GM19397 (cell line): ENCODE measurements around the gene ATXN2.

Source experiments
- ATAC-seq: cut with Tn5 transposase; IDR thresholded peaks from one replicate; pipeline ENCODE4 v1.9.1; 2021; ENCODE audit warnings: mild to moderate bottlenecking, moderate library complexity; ENCODE audit not compliant: unreplicated experiment

The ATXN2 gene

GRCh38 chr12:111454311-111454710 lies 144.8 kb downstream of the ATXN2 start:
- ATAC-seq = no peak

GRCh38 chr12:111453071-111453989 lies 145.8 kb downstream of the ATXN2 start:
- no peak for ATAC-seq

GRCh38 chr12:111451649-111452129 lies 147.4 kb downstream of the ATXN2 start:
- ATAC-seq = no peak

GRCh38 chr12:111451232-111451631 lies 147.9 kb downstream of the ATXN2 start:
- no peak for ATAC-seq

GRCh38 chr12:111450676-111451075 lies 148.4 kb downstream of the ATXN2 start:
- no peak for ATAC-seq

- ATAC-seq = no peak
Observed at GRCh38 chr12:111448846-111449790, 150.0 kb downstream of the ATXN2 start.

- ATAC-seq = no peak
Observed at GRCh38 chr12:111448266-111448830, 150.8 kb downstream of the ATXN2 start.

- no peak for ATAC-seq
Observed at GRCh38 chr12:111447571-111448265, 151.4 kb downstream of the ATXN2 start.

GRCh38 chr12:111446631-111447570 lies 152.2 kb downstream of the ATXN2 start:
- ATAC-seq = no peak

- no peak for ATAC-seq
Observed at GRCh38 chr12:111445726-111446581, 153.2 kb downstream of the ATXN2 start.

- ATAC-seq = peak; percentile 78
Observed at GRCh38 chr12:111444925-111445725, 154.0 kb downstream of the ATXN2 start.

GRCh38 chr12:111444314-111444924 lies 154.7 kb downstream of the ATXN2 start:
- ATAC-seq = peak; percentile 35

- no peak for ATAC-seq
Observed at GRCh38 chr12:111443586-111443985, 155.5 kb downstream of the ATXN2 start.

- no peak for ATAC-seq
Observed at GRCh38 chr12:111443086-111443485, 156.0 kb downstream of the ATXN2 start.

GRCh38 chr12:111442301-111443045 lies 156.6 kb downstream of the ATXN2 start:
- ATAC-seq = no peak

GRCh38 chr12:111441107-111441928 lies 157.8 kb downstream of the ATXN2 start:
- ATAC-seq = no peak
